Endothelial cell of umbilical vein (primary cell): ENCODE data around the gene POLR3A. TPM values are rescaled to one million over a fixed set of nuclear protein-coding genes. Genes with fewer than 3 reads are reported as not detected.

Source experiments
- BruUV-seq: library from RNA; stranded (reverse); fragments of 400-500 nt; replicated peaks from 2 replicates; lab custom pipeline; 2021; lab: Mats Ljungman, UMichigan
- CTCF ChIA-PET: fragments of 300-600, 350-600 bp; sonication (Branson Sonifier 250); formaldehyde crosslinking; loops from one replicate; lab custom pipeline; 2021; ENCODE audit warnings: antibody characterized with exemption, inconsistent platforms; lab: Charles Lee
- POLR2A ChIA-PET: fragments of 300-600, 350-600 bp; sonication (Branson Sonifier 250); formaldehyde crosslinking; loops from one replicate; lab custom pipeline; 2021; ENCODE audit warnings: antibody characterized with exemption, inconsistent platforms; lab: Charles Lee
- DNase-seq: peaks from one replicate; pipeline ENCODE4 v3.0.0-alpha.2; 2011; ENCODE audit warnings: low read depth, low spot score
- FAIRE-seq: peaks from 2 replicates; lab custom pipeline; 2011; peaks lifted over from hg19 to GRCh38; lab: Jason Lieb, UNC
- H2AFZ ChIP-seq: 2 replicates; pipeline ENCODE4 v1.6.0; 2012; ENCODE audit warnings: low read depth, low read length, control low read depth, inconsistent platforms
- H3K27ac ChIP-seq: 2 replicates; pipeline ENCODE4 v1.5.1; 2011; ENCODE audit warnings: low read depth, mild to moderate bottlenecking, control low read depth, low read length, moderate library complexity; ENCODE audit not compliant: insufficient read depth
- H3K27me3 ChIP-seq, 2 experiments: 2 replicates each; pipeline versions ENCODE4 v1.6.0 to v1.6.1; 2011; ENCODE audit warnings: low read length in 2 of 2, mixed read lengths in 1 of 2; ENCODE audit not compliant: control insufficient read depth in 2 of 2, insufficient read depth in 2 of 2
- H3K36me3 ChIP-seq, 2 experiments: 2 replicates in 1 of 2; 3 replicates in 1 of 2; pipeline ENCODE4 v1.5.1; 2011; ENCODE audit warnings: low read length in 2 of 2, mild to moderate bottlenecking in 1 of 2, moderate library complexity in 1 of 2; ENCODE audit not compliant: control insufficient read depth in 2 of 2, insufficient read depth in 2 of 2; ENCODE audit errors: extremely low read depth in 1 of 2
- H3K4me1 ChIP-seq: 3 replicates; pipeline ENCODE4 v1.5.1; 2011; ENCODE audit warnings: mild to moderate bottlenecking, low read length; ENCODE audit not compliant: control insufficient read depth, insufficient read depth; ENCODE audit errors: extremely low read depth
- H3K4me2 ChIP-seq: 2 replicates; pipeline ENCODE4 v1.6.1; 2011; ENCODE audit warnings: low read length, control low read depth, mixed read lengths; ENCODE audit not compliant: insufficient read depth
- H3K4me3 ChIP-seq, 3 experiments: fragments of 200-600 bp in 1 of 3; sonication (generic), shearing (Covaris generic) in 1 of 3; replicated peaks in 1 of 3; 2 replicates each; pipeline ENCODE4 v1.5.1; 2011 to 2016; ENCODE audit warnings: control low read depth in 3 of 3, low read length in 3 of 3, mild to moderate bottlenecking in 2 of 3, inconsistent platforms in 1 of 3, low read depth in 1 of 3, moderate library complexity in 1 of 3; ENCODE audit not compliant: insufficient read depth in 1 of 3
- H3K79me2 ChIP-seq: 2 replicates; pipeline ENCODE4 v1.6.0; 2012; ENCODE audit warnings: low read length, inconsistent platforms; ENCODE audit not compliant: control insufficient read depth, insufficient read depth
- H3K9ac ChIP-seq: replicated peaks from 2 replicates; pipeline ENCODE3; 2011; ENCODE audit warnings: low read length, control low read depth; ENCODE audit not compliant: insufficient read depth; ENCODE audit errors: extremely low read depth
- H3K9me1 ChIP-seq: replicated peaks from 3 replicates; pipeline ENCODE4 v1.6.0; 2011; ENCODE audit warnings: mild to moderate bottlenecking, low read length; ENCODE audit not compliant: control insufficient read depth, insufficient read depth; ENCODE audit errors: extremely low read depth
- H3K9me3 ChIP-seq: replicated peaks from 2 replicates; pipeline ENCODE4 v1.5.1; 2012; ENCODE audit warnings: low read length, inconsistent platforms; ENCODE audit not compliant: control insufficient read depth, insufficient read depth
- H4K20me1 ChIP-seq: replicated peaks from 2 replicates; pipeline ENCODE3; 2011; ENCODE audit warnings: mild to moderate bottlenecking, low read length; ENCODE audit not compliant: control insufficient read depth, insufficient read depth; ENCODE audit errors: extremely low read depth
- EZH2 ChIP-seq: IDR thresholded peaks from 2 replicates; pipeline ENCODE4 v1.6.1; 2012; ENCODE audit warnings: borderline replicate concordance, low read depth, mild to moderate bottlenecking, moderate library complexity, low read length, inconsistent platforms; ENCODE audit not compliant: severe bottlenecking
- FOS ChIP-seq: IDR thresholded peaks from 2 replicates; pipeline ENCODE4 v1.6.1; 2011; ENCODE audit warnings: mild to moderate bottlenecking, low read length, moderate library complexity, borderline replicate concordance; ENCODE audit not compliant: insufficient read depth
- GATA2 ChIP-seq: IDR thresholded peaks from 2 replicates; pipeline ENCODE4 v1.7.0; 2011; ENCODE audit warnings: low read depth, mild to moderate bottlenecking, moderate library complexity, mixed read lengths, low read length; ENCODE audit not compliant: insufficient read length, insufficient read depth
- JUN ChIP-seq: IDR thresholded peaks from 2 replicates; pipeline ENCODE4 v1.6.1; 2011; ENCODE audit warnings: borderline replicate concordance, low read depth; ENCODE audit not compliant: insufficient read length, insufficient read depth
- MYC ChIP-seq: IDR thresholded peaks from one replicate; pipeline ENCODE4 v1.6.1; 2011; ENCODE audit warnings: mild to moderate bottlenecking, low read depth, low read length
- POLR2A ChIP-seq: IDR thresholded peaks from 2 replicates; pipeline ENCODE4 v1.6.1; 2012; ENCODE audit warnings: low read depth, mild to moderate bottlenecking, control low read depth, low read length
- POLR2AphosphoS5 ChIP-seq: IDR thresholded peaks from 2 replicates; pipeline ENCODE4 v1.6.1; 2012; ENCODE audit warnings: low read depth, mild to moderate bottlenecking, control low read depth, low read length, moderate library complexity; ENCODE audit not compliant: insufficient read depth
- dilution Hi-C: fragments of 300-500 bp; cut with MboI; formaldehyde crosslinking; loops from one replicate; pipeline ENCODE4 v1.15.0; 2019; ENCODE audit warnings: low sequenced_read_pairs; ENCODE audit not compliant: extremely low pct_ligation_motif_present
- intact Hi-C: fragments of 100-400 bp; cut with micrococcal nuclease; formaldehyde crosslinking; loops from one replicate; pipeline ENCODE4 v1.10.0; 2022
- polyA plus RNA-seq, 4 experiments: library from polyadenylated mRNA; depleted of rRNA in 3 of 4; stranded (reverse) in 3 of 4; unstranded in 1 of 4; fragments of >200 nt; gene quantifications; 2 replicates each; pipeline versions ENCODE4 v1.2.1 to v1.2.3, GENCODE V29; 2011 to 2012; ENCODE audit warnings: missing spikeins in 1 of 4
- total RNA-seq: library from RNA; stranded (reverse); gene quantifications from 2 replicates; pipeline ENCODE4 v1.2.3, GENCODE V29; 2021
- TF ChIP-seq, protein P1 (sequence below): IDR thresholded peaks from 2 replicates; pipeline ENCODE4 v1.6.1; 2011; ENCODE audit not compliant: insufficient read depth, insufficient read length
- TF ChIP-seq, protein P2 (sequence below), 2 donors: IDR thresholded peaks; 1 replicate in 1 of 2; 2 replicates in 1 of 2; pipeline ENCODE4 v1.5.1; 2011; ENCODE audit warnings: low read length in 2 of 2, mild to moderate bottlenecking in 2 of 2, moderate library complexity in 2 of 2, control low read depth in 1 of 2, inconsistent platforms in 1 of 2, low read depth in 1 of 2; ENCODE audit not compliant: insufficient read depth in 1 of 2; ENCODE audit errors: extremely low read depth in 1 of 2

Gene POLR3A
- total and polyA plus RNA-seq, 2 donors (not counting 3 experiments of a cell fraction or from before 2014, with no cell fraction given): 9.5 to 25.3 TPM

DNA sequence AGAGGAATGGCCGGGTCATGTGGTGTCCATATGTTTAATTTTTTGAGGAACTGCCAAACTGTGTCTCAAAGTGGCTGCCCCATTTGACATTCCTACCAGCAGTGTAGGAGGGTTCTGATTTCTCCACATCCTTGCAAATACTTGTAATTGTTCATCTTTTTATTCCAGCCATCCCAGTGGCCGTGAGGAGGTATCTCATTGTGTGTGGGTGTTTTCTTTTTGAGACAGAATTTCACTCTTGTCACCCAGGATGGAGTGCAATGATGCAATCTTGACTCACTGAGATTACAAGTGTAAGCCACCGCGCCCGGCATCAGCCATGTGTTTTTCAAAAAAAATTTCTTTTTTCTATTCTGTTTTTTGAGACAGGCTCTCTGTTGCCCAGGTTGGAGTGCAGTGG is 64.0 kb downstream of the POLR3A start:
- Histone ChIP-seq H3K4me2 (no peak overlapping the region), H3K36me3 (no peaks in the 10 kb centered on the region), H3K9me1 (no peaks in the 10 kb centered on the region), H3K9me3 (no peaks in the 10 kb centered on the region), H3K79me2 (no peaks in the 10 kb centered on the region), H3K4me1 (no peaks in the 10 kb centered on the region), H4K20me1 (no peaks in the 10 kb centered on the region), H3K27ac (no peak overlapping the region), H3K9ac (no peak overlapping the region), H3K4me3 (no peak overlapping the region), H2AFZ (no peak overlapping the region), H3K27me3 (no peaks in the 10 kb centered on the region)
- no TSS peak for BruUV-seq
- POLR2A ChIA-PET: no interaction called here
- dilution Hi-C loops: no loop called here
- CTCF ChIA-PET: no interaction called here
- no peak for DNase-seq
- FAIRE-seq: no peak
- TF ChIP-seq, protein P1, sequence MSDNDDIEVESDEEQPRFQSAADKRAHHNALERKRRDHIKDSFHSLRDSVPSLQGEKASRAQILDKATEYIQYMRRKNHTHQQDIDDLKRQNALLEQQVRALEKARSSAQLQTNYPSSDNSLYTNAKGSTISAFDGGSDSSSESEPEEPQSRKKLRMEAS: no peak
- no peak for TF ChIP-seq MYC
- intact Hi-C loops: no loop called here

DNA sequence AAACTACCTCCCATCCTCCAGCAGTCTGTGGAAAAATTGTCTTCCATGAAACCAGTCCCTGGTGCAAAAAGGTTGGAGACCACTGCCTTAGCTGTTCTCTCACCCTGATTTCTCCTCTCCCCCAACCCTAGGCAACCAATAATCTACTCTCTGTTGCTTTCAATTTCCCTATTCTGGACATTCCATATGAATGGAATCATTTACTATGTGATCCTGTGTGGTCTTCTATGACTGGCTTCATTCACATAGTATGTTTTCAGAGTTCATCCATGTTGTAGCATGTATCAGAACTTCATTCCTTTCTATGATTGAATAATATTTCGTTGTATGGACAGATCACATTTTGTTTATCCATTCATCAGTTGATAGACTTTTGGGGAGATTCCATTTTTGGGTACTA is 64.5 kb downstream of the POLR3A start:
- no peak overlapping the region for H3K27ac ChIP-seq
- TF ChIP-seq, protein P2, sequence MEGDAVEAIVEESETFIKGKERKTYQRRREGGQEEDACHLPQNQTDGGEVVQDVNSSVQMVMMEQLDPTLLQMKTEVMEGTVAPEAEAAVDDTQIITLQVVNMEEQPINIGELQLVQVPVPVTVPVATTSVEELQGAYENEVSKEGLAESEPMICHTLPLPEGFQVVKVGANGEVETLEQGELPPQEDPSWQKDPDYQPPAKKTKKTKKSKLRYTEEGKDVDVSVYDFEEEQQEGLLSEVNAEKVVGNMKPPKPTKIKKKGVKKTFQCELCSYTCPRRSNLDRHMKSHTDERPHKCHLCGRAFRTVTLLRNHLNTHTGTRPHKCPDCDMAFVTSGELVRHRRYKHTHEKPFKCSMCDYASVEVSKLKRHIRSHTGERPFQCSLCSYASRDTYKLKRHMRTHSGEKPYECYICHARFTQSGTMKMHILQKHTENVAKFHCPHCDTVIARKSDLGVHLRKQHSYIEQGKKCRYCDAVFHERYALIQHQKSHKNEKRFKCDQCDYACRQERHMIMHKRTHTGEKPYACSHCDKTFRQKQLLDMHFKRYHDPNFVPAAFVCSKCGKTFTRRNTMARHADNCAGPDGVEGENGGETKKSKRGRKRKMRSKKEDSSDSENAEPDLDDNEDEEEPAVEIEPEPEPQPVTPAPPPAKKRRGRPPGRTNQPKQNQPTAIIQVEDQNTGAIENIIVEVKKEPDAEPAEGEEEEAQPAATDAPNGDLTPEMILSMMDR (IDR thresholded peaks at IDR 0.05; ENCODE audit: extremely low read depth in 1 of 2, insufficient read depth in 1 of 2, low read depth in 1 of 2, low read length in 2 of 2): no peak
- TF ChIP-seq JUN: no peak
- TF ChIP-seq, protein P1: no peak
- no peak for TF ChIP-seq MYC
- TF ChIP-seq FOS: no peak
- TF ChIP-seq GATA2: no peak
- TF ChIP-seq POLR2A: no peak
- no peak for TF ChIP-seq EZH2
- TF ChIP-seq POLR2AphosphoS5: no peak
- no peaks in the 10 kb centered on the region for H3K9me3 ChIP-seq
- no peaks in the 10 kb centered on the region for H3K79me2 ChIP-seq
- no peak overlapping the region for H3K9ac ChIP-seq
- H3K27me3 ChIP-seq: no peaks in the 10 kb centered on the region
- H3K4me2 ChIP-seq: no peak overlapping the region
- no peaks in the 10 kb centered on the region for H4K20me1 ChIP-seq
- no peaks in the 10 kb centered on the region for H3K36me3 ChIP-seq
- dilution Hi-C loops: no loop called here
- intact Hi-C loops: no loop called here
- H3K4me1 ChIP-seq: no peaks in the 10 kb centered on the region
- DNase-seq: no peak
- CTCF ChIA-PET: no interaction called here
- no peak overlapping the region for H3K4me3 ChIP-seq
- BruUV-seq: no TSS peak
- POLR2A ChIA-PET: no interaction called here
- FAIRE-seq: no peak
- no peaks in the 10 kb centered on the region for H3K9me1 ChIP-seq
- no peak overlapping the region for H2AFZ ChIP-seq
